ENCODE results near the gene AKTIP. TPM values are rescaled to one million over a fixed set of nuclear protein-coding genes. Genes with fewer than 3 reads are reported as not detected.
A peak's percentile ranks its signal among the peaks of the same experiment; 100 is the strongest.

The AKTIP gene
- total RNA-seq, 2 donors from 2014 or later: 27.1 to 30.2 TPM

- TF ChIP-seq CTCF (IDR thresholded peaks at IDR 0.05): no peak
- no peaks in the 10 kb centered on the region for H3K36me3 ChIP-seq
- no peaks in the 10 kb centered on the region for H3K27me3 ChIP-seq
- no peak for DNase-seq
- no peaks in the 10 kb centered on the region for H3K9me3 ChIP-seq
- no peak overlapping the region for H3K27ac ChIP-seq
- intact Hi-C loops (cut with DNase I): no loop called here
- H3K4me1 ChIP-seq: peaks cover 3% of the 10 kb centered on the region
- H3K4me3 ChIP-seq: no peak overlapping the region
- no peak overlapping the region for H3K9ac ChIP-seq (ENCODE audit: low read depth in 2 of 2, low read length in 2 of 2)
Observed at GRCh38 chr16:53506254-53506653, 3.2 kb upstream of the AKTIP start.

GRCh38 chr16:53504665-53505064 is 1.7 kb upstream of the AKTIP start:
- H3K27ac ChIP-seq: peak overlapping the region; percentile 94
- no peaks in the 10 kb centered on the region for H3K9me3 ChIP-seq
- TF ChIP-seq CTCF (IDR thresholded peaks at IDR 0.05): no peak
- peaks cover 3% of the 10 kb centered on the region for H3K4me1 ChIP-seq
- intact Hi-C loops (cut with DNase I): no loop called here
- no peaks in the 10 kb centered on the region for H3K36me3 ChIP-seq
- no peak overlapping the region for H3K4me3 ChIP-seq
- no peaks in the 10 kb centered on the region for H3K27me3 ChIP-seq
- H3K9ac ChIP-seq (ENCODE audit: low read depth in 2 of 2, low read length in 2 of 2): peak overlapping the region in 1 of 2 donors; percentile 74
- DNase-seq: no peak

- Histone ChIP-seq H3K27me3 (no peaks in the 10 kb centered on the region), H3K9ac (ENCODE audit: low read depth in 2 of 2, low read length in 2 of 2) (peak overlapping the region; percentile 69 to 74), H3K9me3 (no peaks in the 10 kb centered on the region), H3K4me1 (peaks cover 3% of the 10 kb centered on the region), H3K36me3 (no peaks in the 10 kb centered on the region), H3K27ac (peak overlapping the region; percentile 94), H3K4me3 (peak overlapping the region; percentile 47)
- intact Hi-C loops (cut with DNase I): no loop called here
- DNase-seq: peak; percentile 53
- no peak for TF ChIP-seq CTCF (IDR thresholded peaks at IDR 0.05)
Observed at GRCh38 chr16:53503991-53504663, 1.1 kb upstream of the AKTIP start.

GRCh38 chr16:53503270-53503923 is 388 bp upstream of the AKTIP start:
- Histone ChIP-seq H3K9ac (ENCODE audit: low read depth in 2 of 2, low read length in 2 of 2) (peak overlapping the region; percentile 45 to 74), H3K4me3 (peak overlapping the region; percentile 92), H3K4me1 (peaks cover 7% of the 10 kb centered on the region), H3K27ac (peak overlapping the region; percentile 94), H3K27me3 (no peaks in the 10 kb centered on the region), H3K9me3 (no peaks in the 10 kb centered on the region), H3K36me3 (no peaks in the 10 kb centered on the region)
- no peak for TF ChIP-seq CTCF (IDR thresholded peaks at IDR 0.05)
- intact Hi-C loops (cut with DNase I): no loop called here
- DNase-seq: peak; percentile 100

GRCh38 chr16:53501216-53501859 is 1.7 kb downstream of the AKTIP start:
- H3K4me1 ChIP-seq: peaks cover 7% of the 10 kb centered on the region
- no peaks in the 10 kb centered on the region for H3K27me3 ChIP-seq
- intact Hi-C loops (cut with DNase I): no loop called here
- no peak for DNase-seq
- peaks cover 6% of the 10 kb centered on the region for H3K36me3 ChIP-seq
- peak overlapping the region; percentile 1 for H3K27ac ChIP-seq
- no peaks in the 10 kb centered on the region for H3K9me3 ChIP-seq
- H3K4me3 ChIP-seq: peak overlapping the region; percentile 92
- TF ChIP-seq CTCF (IDR thresholded peaks at IDR 0.05): no peak
- peak overlapping the region in 1 of 2 donors; percentile 81 for H3K9ac ChIP-seq (ENCODE audit: low read depth in 2 of 2, low read length in 2 of 2)

Data from colonic mucosa (tissue), 4 donors.